GM19099 (cell line): ENCODE results near the gene SETD3.

Experiments
- POLR2A ChIP-seq: IDR thresholded peaks from 3 replicates; pipeline ENCODE4 v1.6.1; 2011; ENCODE audit warnings: low read depth; ENCODE audit not compliant: insufficient read length; ENCODE audit errors: extremely low read depth

SETD3 gene

DNA sequence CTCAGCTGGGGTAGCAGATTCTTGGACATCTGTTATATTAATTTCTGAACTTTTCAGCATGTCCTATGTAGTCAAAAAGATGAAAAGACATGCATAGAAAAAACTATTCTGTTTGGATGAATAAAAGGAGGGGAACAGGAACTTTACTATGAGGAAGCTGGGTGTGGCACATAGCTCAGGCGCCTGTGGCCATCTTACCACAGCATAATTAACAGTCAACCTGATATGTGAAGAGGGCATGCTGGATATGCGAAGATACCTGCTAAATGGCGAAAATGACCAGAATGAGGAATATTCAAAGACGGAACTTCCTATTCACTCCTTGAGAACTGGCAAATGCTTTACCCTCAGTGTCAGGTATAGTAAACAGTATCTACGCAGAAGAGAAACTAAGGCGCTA, 18.4 kb downstream of the SETD3 start:
- no peak for TF ChIP-seq POLR2A

DNA sequence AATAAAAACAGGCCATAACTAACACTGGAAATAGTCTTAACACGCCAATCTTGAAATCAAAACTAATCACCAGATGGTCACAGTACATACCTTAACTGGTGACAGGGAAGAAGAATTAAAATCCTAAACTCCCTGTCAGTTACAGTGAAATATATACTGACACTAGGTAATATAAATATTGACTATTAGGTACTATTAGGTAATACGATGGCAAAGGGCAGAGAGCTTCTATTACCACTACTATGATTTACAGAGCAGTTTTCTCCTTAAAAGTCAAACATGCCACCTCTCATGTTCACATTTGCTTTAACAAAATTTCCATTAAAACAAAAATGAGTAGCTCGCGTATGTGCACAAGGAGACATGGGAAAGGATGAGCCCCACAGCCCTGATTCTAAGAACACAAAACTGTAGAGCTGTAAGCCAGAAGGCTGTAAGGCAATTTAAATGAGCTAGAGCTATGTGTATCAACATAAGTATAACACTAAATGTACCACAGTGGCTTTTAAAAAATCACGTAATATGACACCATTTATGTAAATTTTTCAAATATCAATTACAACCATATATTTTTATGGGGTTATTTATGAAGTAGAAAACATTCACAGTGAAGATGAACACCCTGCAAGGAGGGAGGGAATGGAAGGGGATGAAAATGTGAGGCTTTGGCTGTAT, 19.1 kb downstream of the SETD3 start:
- no peak for TF ChIP-seq POLR2A

DNA sequence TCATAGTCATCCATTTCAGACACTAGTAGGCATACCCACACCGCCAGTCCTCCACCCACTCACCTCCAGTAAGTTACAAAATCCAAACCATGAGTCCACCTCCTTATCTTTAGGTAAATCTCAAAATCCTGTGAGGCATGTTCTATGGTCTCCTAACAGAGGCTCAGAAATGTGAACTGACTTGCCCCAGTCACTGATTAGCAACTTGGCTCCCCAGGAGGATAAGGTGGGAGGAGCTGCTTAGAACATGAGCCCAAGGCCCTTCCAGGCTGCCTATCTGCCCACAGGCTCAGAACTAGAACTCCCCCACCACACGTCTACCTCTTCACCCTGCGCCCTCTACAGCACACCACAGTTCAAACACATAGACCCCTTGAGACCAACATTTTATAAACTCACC, 19.9 kb downstream of the SETD3 start:
- TF ChIP-seq POLR2A, result no peak

DNA sequence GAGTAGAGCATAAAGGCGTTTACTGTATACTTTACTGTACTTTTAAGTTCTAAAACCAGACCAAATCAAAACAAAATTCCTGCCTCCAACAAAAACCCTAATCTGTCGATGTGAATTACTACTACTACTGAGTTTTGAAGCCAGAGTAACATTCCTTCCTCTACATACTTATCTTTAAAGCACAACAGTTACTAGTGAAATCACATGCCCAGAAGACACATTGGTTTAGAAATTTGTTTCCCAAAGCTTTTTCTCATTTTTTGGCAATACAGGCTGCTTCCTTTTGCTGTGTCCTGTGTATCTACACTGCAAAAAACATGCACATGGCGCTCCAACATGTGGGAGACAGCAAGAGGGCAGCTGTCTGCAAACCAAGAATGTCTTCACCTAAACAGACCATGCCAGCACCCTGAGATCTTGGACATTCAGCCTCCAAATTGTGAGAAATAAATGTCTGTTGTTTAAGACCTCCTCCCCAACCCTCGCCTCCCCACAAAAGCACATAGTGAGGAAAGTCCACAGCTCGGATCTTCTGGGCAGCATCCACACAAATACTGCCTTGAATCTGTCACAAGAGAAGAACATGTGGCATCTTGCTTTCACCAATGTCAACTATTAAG, 21.1 kb downstream of the SETD3 start:
- TF ChIP-seq POLR2A, result no peak

DNA sequence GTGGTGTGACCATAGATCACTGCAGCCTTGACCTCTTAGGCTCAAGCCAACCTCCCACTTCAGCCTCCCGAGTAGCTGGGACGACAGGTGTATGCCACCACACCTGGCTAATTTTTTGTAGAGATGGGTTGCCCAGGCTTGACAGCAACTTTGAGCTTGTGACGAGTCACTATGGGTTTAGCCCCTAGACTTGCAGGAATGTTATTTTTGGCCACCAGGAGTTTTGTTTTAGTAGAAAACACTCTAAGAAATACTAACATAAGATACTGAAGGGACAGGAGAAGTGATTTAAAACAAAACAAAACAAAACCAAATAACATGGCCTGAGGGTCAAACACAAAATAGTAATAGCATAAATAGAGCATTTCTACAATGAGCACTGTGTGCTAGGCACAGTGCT, 26.4 kb downstream of the SETD3 start:
- TF ChIP-seq POLR2A, result no peak

DNA sequence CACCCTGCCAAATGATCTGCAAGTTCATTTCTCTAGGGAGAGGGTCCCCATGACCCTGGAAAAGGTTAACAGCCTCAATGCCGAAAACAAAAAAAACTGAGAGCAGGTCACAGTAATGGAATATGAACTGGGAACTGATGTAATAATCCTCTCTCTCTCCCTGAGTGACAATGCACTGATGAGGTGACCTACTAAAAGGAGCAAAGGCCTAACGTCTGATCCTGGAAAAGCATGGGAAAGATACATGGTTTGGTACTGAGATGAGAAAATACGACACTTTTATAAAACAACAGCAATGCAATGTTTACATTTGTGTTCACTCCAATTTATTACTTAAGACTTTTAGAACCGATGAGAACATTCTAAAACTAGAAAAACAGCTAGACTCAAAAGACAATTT, 27.7 kb downstream of the SETD3 start:
- TF ChIP-seq POLR2A, result no peak

DNA sequence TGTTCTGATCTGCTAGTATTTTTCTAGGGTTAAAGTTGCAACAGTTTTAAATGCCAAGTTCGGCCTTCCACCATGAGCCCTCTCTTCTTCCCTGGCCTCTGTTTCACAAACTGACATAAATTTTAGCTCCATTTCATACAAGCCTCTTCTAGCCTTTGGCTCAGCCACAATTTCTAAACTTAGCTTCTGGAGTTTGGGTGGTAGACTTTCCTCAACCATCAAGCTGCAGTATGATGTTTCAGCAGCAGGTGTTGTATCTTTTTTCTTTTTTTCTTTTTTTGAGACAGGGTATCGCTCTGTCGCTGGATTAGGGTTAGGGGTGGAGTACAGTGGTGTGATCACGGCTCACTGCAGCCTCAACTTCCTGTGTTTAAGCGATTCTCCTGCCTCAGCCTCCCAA, 29.4 kb downstream of the SETD3 start:
- TF ChIP-seq POLR2A, result no peak

DNA sequence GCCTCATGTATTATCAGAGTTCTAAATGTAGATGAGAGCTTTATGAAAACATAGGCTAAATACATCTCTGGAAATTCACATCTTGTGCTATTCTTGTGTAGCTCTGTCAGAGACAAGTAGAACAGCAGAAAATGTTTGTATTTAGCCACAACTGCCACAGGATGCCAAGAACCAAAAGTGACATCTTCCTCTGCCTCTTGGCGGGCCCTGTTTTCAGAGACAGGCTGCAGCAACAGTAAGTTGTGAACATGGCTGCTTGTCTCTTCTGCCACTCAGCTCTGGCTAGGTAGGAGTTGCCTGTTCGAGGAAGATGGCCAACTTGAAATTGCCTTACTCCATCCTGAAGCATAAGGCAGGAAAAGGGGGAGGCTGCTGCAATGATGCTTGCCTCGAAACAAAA, 30.4 kb downstream of the SETD3 start:
- no peak for TF ChIP-seq POLR2A

DNA sequence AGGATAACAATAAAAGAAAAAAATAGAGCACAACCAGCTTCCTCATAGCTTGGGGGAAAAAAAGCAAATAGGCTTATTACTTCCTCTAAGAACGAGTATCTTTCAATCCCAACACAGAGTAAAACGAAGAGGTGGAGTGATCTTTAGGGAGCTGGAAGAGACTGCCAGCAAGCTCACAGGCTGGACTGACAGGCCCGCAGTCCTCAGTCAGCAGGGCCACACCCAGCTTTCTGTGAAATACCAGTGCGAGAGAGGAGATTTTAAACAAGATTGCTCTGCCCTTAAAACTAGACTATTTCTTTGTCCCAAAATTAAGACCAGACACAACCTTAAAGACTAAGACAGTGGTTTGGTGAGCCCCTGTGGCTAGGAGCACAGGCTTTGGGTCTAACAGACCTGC, 32.9 kb downstream of the SETD3 start:
- no peak for TF ChIP-seq POLR2A

DNA sequence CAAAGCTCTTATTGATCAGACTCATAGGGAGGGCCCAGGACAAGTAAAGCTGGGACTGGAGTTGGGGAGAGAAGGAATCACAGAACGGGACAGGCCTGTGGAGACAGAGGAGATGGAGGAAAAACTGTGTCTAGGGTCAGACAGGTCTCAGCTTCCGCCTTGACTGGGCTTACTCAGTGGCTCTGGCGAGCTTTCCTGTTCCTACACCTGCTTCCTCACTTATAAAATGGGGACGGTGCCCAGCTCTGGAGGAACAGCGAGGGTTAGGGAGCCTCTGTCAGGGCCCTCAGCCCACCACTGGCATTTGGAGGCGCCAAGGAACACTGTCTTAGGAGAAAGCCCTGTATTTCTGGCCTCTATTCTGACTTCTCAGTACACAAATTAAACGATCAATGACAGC, 34.7 kb downstream of the SETD3 start:
- TF ChIP-seq POLR2A, result no peak

DNA sequence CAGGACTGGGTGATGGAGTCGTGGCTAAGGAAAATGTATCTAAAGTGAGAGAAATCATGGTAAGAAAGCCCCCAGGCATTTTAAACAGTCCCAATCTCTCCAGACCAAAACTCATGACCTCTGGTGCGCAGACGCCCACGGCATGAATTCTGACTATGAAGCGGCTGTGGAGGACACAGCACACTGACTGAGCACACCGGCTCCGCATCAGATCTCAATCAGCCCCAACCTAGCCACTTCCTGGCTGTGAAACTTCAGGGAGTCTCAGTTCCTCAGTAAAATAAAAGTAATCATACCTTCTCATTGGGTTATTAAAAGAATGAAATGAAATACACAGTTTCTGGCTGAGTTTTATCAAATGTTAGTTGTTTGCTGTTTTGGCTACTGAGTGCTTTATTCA, 38.7 kb downstream of the SETD3 start:
- no peak for TF ChIP-seq POLR2A

DNA sequence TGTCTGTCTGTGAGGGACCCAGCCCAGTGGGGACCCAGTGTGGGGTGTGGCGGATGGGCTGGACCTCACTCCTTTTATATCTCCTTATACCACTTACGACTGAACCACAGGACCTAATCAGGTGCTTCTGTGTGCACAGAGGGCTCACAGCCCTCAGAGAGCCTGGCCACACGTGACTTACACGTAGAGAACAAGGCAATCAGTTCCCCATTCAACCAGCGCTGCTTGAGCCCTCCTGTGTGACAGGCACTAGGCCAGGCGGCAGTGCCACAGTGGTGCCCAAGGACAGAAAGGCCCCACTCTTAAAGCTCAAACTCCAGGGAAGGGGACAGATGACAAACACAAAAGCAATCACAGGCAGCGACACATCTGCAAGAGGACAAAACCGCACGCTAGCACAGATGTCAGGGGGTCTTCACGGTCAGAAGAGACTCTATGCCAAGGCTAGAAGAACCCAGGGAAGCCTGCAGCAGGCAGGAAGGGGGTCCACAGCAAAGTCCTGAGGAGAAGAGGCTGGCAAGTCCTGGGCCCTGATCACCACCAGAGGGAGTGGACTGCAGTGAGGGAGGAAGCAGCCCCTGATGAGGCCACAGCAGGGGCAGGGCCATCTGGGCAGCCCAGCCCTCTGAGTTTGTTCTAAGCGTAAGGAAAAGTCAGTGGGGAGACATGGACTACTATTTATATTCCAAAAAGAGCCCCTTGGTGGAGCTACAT, 39.3 kb downstream of the SETD3 start:
- TF ChIP-seq POLR2A, result no peak

DNA sequence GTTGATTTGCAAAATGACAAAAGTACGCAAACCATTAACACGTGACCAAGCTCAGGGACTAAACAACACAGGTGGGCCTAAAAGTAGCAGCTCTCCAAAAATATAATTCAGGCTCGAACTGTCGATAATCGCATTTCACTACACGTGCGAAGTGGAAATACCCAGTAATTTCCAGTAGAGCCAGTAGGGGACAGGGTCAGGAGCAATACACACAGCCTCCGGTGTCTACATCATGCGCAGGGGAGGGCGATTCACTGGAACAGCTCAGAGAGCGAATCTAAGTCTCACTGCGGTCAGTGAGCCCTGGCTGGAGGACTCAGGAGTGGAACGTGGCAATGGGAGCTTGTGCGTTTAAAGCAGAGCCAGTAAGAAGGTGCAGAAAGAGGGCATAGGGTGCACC, 40.4 kb downstream of the SETD3 start:
- TF ChIP-seq POLR2A, result no peak

DNA sequence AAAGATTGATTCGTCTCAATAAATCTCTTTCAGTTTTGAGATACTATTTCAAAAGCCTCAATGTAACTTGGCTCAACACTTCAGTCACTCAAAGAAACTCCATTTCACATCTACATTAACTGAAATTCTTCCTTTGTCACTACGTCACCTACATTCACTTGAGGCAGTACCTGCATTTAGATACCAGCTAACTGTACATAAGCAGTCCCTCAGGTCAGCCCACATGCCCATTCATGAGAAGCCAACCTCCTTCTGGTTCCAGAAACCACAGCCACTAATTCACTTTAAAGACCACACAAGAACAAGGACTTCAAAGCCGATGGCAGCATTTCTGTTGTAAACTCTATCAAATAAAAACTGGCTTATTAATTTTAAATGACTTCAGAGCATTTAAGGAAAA, 43.0 kb downstream of the SETD3 start:
- TF ChIP-seq POLR2A, result no peak

DNA sequence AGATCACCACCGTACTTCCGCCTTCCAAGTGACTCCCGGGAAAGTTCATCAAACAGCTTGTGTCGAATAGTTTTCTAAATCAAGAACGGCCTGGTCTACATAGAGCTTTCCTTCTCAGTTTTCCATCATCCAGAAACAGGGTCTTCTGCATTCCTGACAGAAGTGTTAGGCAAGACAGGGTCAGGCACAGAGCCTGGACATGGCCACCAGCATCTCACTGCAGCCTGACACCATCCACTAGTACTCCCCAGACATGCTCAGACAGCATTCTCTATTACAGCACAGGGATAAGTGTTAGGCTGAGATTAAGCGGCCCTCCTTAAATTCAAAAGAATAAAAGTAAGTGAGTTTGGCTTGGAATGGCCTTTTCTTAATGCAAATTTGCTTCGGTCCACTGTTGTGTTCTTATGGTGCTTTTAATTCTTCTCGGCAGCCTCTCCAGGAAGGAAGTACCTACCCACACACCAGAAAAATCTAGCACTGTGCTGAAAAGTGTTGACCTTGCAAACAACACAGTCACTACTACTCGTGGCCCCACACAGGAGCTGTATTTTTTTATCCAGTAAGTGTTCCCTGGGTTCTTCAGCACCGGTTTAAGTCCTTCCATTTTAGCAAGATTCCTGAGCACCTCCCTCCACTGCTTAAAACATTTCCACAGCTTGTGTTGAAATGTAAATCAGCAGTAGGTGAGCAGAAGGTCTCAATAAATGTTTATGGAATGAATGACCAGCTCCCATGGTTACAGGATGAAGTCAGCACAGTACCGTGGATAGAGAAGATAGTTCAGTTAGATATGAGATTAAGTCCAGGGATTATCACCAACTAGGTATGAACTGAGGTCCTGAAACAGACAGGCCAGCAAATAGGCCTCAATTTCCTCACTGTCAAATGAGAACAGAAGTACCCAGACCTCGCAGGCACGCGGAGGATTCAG, 44.1 kb downstream of the SETD3 start:
- no peak for TF ChIP-seq POLR2A
